Activated T-helper 9 cell treated with anti-CD3 and anti-CD28 coated beads, Interleukin-2, amount 50 U/mL, for 16 hours (primary cell): ENCODE results near the gene CITED4.

Experiments
- DNase-seq: peaks from one replicate; pipeline ENCODE4 v3.0.0-alpha.2; 2020; ENCODE audit warnings: low read depth

Gene CITED4

GRCh38 chr1:40886318-40887011, 24.3 kb upstream of the CITED4 start:
- DNase-seq: no peak

- DNase-seq: no peak
Measured at GRCh38 chr1:40884055-40884795, 22.1 kb upstream of the CITED4 start.

GRCh38 chr1:40880813-40881549, 18.8 kb upstream of the CITED4 start:
- DNase-seq: no peak

- no peak for DNase-seq
Measured at GRCh38 chr1:40879482-40880175, 17.5 kb upstream of the CITED4 start.

- DNase-seq: no peak
Measured at GRCh38 chr1:40878906-40879305, 16.7 kb upstream of the CITED4 start.

GRCh38 chr1:40877698-40878097, 15.5 kb upstream of the CITED4 start:
- no peak for DNase-seq

GRCh38 chr1:40876891-40877290, 14.7 kb upstream of the CITED4 start:
- no peak for DNase-seq

GRCh38 chr1:40876436-40876761, 14.2 kb upstream of the CITED4 start:
- no peak for DNase-seq

- no peak for DNase-seq
Measured at GRCh38 chr1:40873863-40874472, 11.8 kb upstream of the CITED4 start.

- DNase-seq: no peak
Measured at GRCh38 chr1:40872276-40872675, 10.1 kb upstream of the CITED4 start.

- no peak for DNase-seq
Measured at GRCh38 chr1:40870135-40870728, 8.1 kb upstream of the CITED4 start.

GRCh38 chr1:40868051-40868723, 6.0 kb upstream of the CITED4 start:
- DNase-seq: no peak

- peak; percentile 10 for DNase-seq
Measured at GRCh38 chr1:40861224-40862003, 749 bp downstream of the CITED4 start.

GRCh38 chr1:40860706-40861223, 1.4 kb downstream of the CITED4 start:
- DNase-seq: no peak

GRCh38 chr1:40858856-40859416, 3.2 kb downstream of the CITED4 start:
- no peak for DNase-seq

- no peak for DNase-seq
Measured at GRCh38 chr1:40857737-40858136, 4.4 kb downstream of the CITED4 start.

- DNase-seq: no peak
Measured at GRCh38 chr1:40856656-40857302, 5.4 kb downstream of the CITED4 start.

GRCh38 chr1:40856116-40856515, 6.0 kb downstream of the CITED4 start:
- DNase-seq: no peak

- DNase-seq: no peak
Measured at GRCh38 chr1:40855513-40855912, 6.7 kb downstream of the CITED4 start.
